T-helper 1 cell treated with Interleukin-12 subunit alpha and Interleukin-12 subunit beta and Interleukin-4 antibody, amounts not matched to agents 30 ng/mL and 1 ng/mL, for 36 hours (primary cell): ENCODE measurements around the gene KCNMB2. TPM values are rescaled to one million over a fixed set of nuclear protein-coding genes. Genes with fewer than 3 reads are reported as not detected.
"Not testable (repeated sequence)": the region's sequence is repeated elsewhere in the genome, so short reads cannot be mapped to it uniquely, and the experiment has no call there.

Experiments used
- intact Hi-C: fragments of 100-400 bp; cut with micrococcal nuclease; formaldehyde crosslinking; loops from one replicate; pipeline ENCODE4 v1.15.1; 2024
- total RNA-seq: library from RNA; stranded (reverse); gene quantifications from 2 replicates; pipeline ENCODE4 v1.2.3, GENCODE V29; 2022

Gene KCNMB2
- total RNA-seq, 1 donor from 2014 or later = not detected

DNA sequence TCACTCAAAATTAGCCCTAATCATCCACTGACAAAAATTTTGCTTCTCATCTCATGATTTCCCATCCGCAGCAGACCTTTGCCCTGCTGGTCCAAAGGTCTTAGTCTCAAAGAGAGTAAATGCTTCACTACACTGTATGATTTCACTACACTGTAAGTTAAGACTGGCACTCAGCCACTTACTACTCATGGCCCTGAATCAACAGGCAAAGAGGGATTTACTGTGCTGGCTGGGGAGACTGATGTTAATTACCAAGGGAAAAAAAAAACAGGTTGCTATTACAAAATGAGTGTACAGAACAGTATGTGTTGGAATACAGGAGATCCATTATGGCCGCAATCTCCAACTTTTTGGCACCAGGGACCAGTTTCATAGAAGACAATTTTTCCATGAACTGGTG lies 320.6 kb downstream of the KCNMB2 start:
- intact Hi-C loops = no loop called here

DNA sequence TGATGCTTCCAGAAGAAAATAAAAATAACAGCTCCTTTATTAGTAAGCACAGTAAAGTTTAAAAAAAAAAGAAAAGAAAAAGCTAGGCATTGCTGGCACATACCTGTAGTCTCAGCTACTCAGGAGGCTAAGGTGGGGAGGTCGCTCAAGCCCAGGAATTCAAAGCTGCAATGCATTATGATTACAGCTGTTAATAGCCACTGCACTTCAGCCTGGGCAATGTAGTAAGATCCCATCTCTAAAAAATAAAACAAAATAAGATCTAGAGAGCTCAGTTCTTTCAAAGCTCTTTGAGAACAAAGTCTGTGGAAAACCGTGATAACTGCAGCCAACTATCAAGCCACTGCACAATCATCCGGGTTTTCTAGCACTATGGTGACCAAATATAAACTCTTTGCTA lies 323.1 kb downstream of the KCNMB2 start:
- intact Hi-C loops = no loop called here

DNA sequence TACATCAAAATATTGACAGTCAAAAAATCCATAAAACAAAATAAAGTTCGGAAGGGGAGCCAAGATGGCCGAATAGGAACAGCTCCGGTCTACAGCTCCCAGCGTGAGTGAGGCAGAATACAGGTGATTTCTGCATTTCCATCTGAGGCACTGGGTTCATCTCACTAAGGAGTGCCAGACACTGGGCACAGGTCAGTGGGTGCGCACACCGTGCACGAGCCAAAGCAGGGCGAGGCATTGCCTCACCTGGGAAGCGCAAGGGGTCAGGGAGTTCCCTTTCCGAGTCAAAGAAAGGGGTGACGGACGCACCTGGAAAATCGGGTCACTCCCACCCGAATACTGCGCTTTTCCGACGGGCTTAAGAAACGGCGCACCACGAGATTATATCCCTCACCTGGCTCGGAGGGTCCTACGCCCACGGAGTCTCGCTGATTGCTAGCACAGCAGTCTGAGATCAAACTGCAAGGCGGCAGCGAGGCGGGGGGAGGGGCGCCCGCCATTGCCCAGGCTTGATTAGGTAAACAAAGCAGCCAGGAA lies 323.7 kb downstream of the KCNMB2 start:
- intact Hi-C loops = not testable (repeated sequence)

DNA sequence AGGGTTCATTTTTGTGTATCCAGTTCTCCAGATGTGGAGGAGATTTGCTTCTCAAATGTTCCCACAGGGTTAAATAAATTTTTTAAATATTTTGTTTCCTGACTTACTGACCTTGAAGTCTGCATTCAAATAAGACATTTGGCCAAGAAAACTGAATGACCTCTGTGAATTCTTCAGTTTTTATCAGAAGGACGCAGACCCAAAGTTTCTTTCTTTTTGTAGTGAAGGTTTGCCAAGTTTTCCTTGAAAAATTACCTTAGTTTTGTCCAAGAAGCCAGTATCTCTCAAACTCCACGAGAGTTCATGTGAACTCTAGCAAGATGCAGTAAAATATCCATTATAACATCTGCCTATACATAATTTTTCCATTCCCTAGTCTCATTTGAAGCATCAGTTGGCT lies 332.4 kb downstream of the KCNMB2 start:
- intact Hi-C loops = no loop called here

DNA sequence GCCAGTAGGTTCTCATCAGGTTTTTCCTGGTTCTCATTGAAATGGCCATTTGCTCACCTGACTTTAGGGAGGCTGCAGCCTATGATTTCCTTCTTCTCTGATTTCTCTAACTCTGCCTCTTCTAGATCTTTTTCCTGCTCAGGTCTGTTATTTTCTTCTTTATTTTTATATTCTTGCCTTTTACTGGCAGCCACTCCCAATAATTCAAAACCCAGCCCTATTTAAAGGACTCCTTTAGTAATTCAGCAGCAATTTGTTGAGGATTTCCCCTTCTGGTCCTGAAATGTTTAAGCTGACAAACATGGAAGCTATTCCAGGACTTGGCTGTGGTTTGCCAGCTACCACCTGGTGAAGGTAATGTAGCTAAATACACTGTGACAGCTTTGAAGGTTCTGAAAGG lies 333.8 kb downstream of the KCNMB2 start:
- intact Hi-C loops = no loop called here

DNA sequence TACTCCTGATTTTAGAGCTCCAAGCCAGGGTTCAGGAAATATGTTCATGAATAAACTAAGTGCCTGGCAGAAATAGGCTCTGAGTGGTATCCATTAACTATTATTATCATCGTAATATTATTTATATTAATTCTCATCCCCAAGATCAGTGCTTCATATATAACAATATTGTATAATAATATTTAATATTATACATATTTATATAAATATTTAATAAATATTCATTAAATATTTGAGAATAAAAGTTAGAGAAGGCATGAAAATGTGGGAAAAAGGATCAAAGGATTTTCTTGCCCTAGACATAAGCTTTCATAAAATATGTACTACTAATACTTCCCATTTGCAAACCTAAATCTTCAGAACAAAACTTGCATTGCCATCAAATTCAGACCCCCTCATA lies 338.9 kb downstream of the KCNMB2 start:
- intact Hi-C loops = no loop called here

DNA sequence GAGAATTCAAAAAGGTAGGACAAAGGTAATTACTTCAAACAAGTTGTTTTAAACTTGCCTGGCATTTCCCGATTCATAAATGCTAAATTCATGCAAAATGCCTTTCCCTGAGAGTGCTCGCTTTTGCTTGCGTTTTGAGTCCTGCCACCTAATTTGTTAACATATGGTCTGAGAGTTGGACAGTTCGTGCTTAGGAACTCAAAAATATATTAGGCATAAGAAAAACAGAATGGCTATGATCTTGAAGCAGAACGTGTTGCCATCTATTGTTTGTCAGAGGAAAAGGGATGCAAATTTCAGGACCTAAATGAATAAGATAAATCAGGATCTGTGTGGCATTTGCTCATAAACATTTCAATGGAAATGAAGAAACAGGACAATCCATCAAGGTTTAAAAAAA lies 339.6 kb downstream of the KCNMB2 start:
- intact Hi-C loops = no loop called here

DNA sequence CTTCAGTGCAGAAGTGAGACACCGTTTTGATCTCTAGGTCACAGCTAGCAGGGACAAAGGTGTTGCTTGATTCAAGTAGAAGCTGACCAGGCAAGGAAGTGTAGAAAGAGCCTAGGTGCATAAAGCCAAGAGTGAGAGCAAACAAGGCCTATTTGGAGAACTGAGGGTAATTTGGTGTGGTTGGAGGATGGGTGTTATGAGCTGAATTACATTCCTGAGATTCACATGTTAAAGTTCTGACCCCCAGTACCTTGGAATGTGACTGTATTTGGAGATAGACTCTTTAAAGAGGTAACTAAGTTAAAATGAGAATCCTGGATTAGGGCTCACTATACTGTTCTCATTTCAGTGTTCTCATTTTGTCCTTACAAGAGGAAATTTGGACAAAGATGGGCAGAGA lies 344.0 kb downstream of the KCNMB2 start:
- intact Hi-C loops = no loop called here
